ENCODE measurements around the gene ALG12. TPM values are rescaled to one million over a fixed set of nuclear protein-coding genes. Genes with fewer than 3 reads are reported as not detected.

The ALG12 gene
- total and polyA plus RNA-seq, 4 donors, result 3.0 to 18.7 (median 13.5) TPM

DNA sequence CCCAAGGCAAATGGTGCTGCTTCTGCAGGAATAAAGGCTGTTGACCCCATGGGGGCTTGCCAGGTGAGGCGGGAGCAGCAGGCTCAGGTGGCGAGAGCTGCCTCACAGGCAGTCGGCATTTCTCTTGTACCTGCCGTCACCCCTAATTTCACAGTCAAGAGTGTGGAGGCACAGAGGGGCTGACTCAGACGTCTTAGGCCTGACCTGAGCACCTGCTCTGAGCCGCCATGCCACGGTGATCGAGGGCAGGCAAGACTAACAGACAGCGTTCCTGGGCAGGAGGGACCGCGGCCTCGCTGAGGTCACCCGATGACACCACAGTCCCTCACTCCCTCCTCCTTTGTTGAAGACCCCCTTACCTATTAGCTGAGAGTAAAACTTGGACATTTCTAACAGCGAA lies 5.2 kb downstream of the ALG12 start:
- Histone ChIP-seq H3K36me3 (ENCODE audit: control insufficient read depth in 1 of 2, insufficient read depth in 2 of 2, low read length in 1 of 2) (peaks cover 0 to 7% of the 10 kb centered on the region in 2 donors), H3K9me3 (ENCODE audit: control insufficient read depth, low read length) (no peaks in the 10 kb centered on the region), H3K4me1 (ENCODE audit: control insufficient read depth in 1 of 2, insufficient read depth in 2 of 2, low read length in 2 of 2) (no peaks in the 10 kb centered on the region), H3K27ac (ENCODE audit: low read depth in 1 of 2, low read length in 2 of 2) (no peak overlapping the region), H3K4me3 (ENCODE audit: low read length in 2 of 2) (no peak overlapping the region), H3K27me3 (ENCODE audit: control insufficient read depth in 1 of 2, insufficient read depth in 2 of 2, low read length in 1 of 2) (no peaks in the 10 kb centered on the region)
- intact Hi-C loops (cut with DNase I), result no loop called here
- DNase-seq (no peak), ATAC-seq (ENCODE audit: low FRiP score) (no peak)
- 94 to 97% methylated on average over 14 of the region's 14 CpGs for WGBS, 2 donors

GRCh38 chr22:49911881-49912625 lies 6.2 kb downstream of the ALG12 start:
- DNase-seq (peak in 1 of 2 donors; percentile 32), ATAC-seq (ENCODE audit: low FRiP score) (no peak)
- Histone ChIP-seq H3K4me1 (ENCODE audit: control insufficient read depth in 1 of 2, insufficient read depth in 2 of 2, low read length in 2 of 2) (no peaks in the 10 kb centered on the region), H3K27me3 (ENCODE audit: control insufficient read depth in 1 of 2, insufficient read depth in 2 of 2, low read length in 1 of 2) (no peaks in the 10 kb centered on the region), H3K9me3 (ENCODE audit: control insufficient read depth, low read length) (no peaks in the 10 kb centered on the region), H3K4me3 (ENCODE audit: low read length in 2 of 2) (no peak overlapping the region), H3K27ac (ENCODE audit: low read depth in 1 of 2, low read length in 2 of 2) (no peak overlapping the region), H3K36me3 (ENCODE audit: control insufficient read depth in 1 of 2, insufficient read depth in 2 of 2, low read length in 1 of 2) (peaks cover 0 to 14% of the 10 kb centered on the region in 2 donors)
- intact Hi-C loops (cut with DNase I), result no loop called here
- WGBS, 2 donors, result 95% methylated on average over 30 of the region's 30 CpGs

DNA sequence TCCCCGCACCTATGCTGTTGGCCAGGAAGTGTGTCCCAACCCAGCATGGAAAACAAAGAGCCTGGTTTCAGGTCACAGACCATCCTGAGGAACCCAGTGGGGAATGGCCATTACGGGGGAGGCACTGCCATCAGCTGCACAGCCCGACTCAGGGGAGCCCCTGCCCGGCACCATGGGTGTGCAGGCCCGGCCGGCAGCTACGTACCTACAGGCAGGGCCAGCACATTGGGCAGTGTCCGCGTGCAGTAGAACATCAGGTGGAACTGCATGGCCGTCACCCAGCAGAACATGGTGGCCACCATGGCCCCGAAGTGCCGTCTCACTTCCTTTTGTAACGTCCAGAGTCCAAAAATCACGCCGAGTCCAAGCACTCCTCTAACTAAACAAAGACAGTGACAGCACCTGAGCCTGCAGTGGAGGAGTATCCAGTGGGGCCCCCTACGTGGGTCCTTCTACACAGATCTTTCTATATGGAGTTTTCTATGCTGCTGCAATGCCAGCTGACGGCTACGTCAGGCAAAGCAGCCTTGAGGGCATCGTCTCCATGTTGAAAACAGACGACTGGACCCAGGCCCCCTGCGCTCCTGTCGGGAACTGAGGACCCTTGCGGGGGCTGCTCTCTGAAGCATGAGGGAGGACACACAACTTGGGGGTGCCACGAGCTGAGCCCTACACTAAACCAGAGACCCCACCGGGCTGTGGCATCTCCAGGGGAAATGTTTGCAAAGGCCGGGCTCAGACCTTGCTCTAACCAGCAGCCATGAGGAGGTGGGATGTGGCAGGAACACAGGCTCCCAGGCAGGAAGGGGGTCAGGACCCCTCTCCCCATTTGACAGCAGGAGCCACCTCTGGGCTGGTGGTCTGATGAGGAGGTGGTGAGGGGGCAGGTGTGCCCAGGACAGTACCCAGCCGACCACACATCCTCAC lies 7.7 kb downstream of the ALG12 start:
- WGBS, 2 donors, result 92% methylated on average over 27 of the region's 27 CpGs
- no peak for ATAC-seq (ENCODE audit: low FRiP score)
- Histone ChIP-seq H3K27ac (ENCODE audit: low read depth in 1 of 2, low read length in 2 of 2) (no peak overlapping the region), H3K4me3 (ENCODE audit: low read length in 2 of 2) (no peak overlapping the region), H3K27me3 (ENCODE audit: control insufficient read depth in 1 of 2, insufficient read depth in 2 of 2, low read length in 1 of 2) (no peaks in the 10 kb centered on the region), H3K36me3 (ENCODE audit: control insufficient read depth in 1 of 2, insufficient read depth in 2 of 2, low read length in 1 of 2) (peaks cover 0 to 18% of the 10 kb centered on the region in 2 donors), H3K9me3 (ENCODE audit: control insufficient read depth, low read length) (no peaks in the 10 kb centered on the region), H3K4me1 (ENCODE audit: control insufficient read depth in 1 of 2, insufficient read depth in 2 of 2, low read length in 2 of 2) (no peaks in the 10 kb centered on the region)
- intact Hi-C loops (cut with DNase I), result no loop called here
- DNase-seq, result peak in 1 of 2 donors; percentile 32

- no peaks in the 10 kb centered on the region for H3K4me1 ChIP-seq (ENCODE audit: control insufficient read depth in 1 of 2, insufficient read depth in 2 of 2, low read length in 2 of 2)
- H3K4me3 ChIP-seq (ENCODE audit: low read length in 2 of 2), result no peak overlapping the region
- no peaks in the 10 kb centered on the region for H3K27me3 ChIP-seq (ENCODE audit: control insufficient read depth in 1 of 2, insufficient read depth in 2 of 2, low read length in 1 of 2)
- DNase-seq (peak; percentile 37 to 74), ATAC-seq (ENCODE audit: low FRiP score) (no peak)
- H3K9me3 ChIP-seq (ENCODE audit: control insufficient read depth, low read length), result no peaks in the 10 kb centered on the region
- no peak overlapping the region for H3K27ac ChIP-seq (ENCODE audit: low read depth in 1 of 2, low read length in 2 of 2)
- WGBS, 2 donors, result 90 to 93% methylated on average over 23 of the region's 23 CpGs
- peaks cover 0 to 18% of the 10 kb centered on the region in 2 donors for H3K36me3 ChIP-seq (ENCODE audit: control insufficient read depth in 1 of 2, insufficient read depth in 2 of 2, low read length in 1 of 2)
- intact Hi-C loops (cut with DNase I), result no loop called here
Observed at GRCh38 chr22:49909476-49910205, 8.6 kb downstream of the ALG12 start.

- Histone ChIP-seq H3K27ac (ENCODE audit: low read depth in 1 of 2, low read length in 2 of 2) (no peak overlapping the region), H3K9me3 (ENCODE audit: control insufficient read depth, low read length) (no peaks in the 10 kb centered on the region), H3K36me3 (ENCODE audit: control insufficient read depth in 1 of 2, insufficient read depth in 2 of 2, low read length in 1 of 2) (peaks cover 0 to 15% of the 10 kb centered on the region in 2 donors), H3K27me3 (ENCODE audit: control insufficient read depth in 1 of 2, insufficient read depth in 2 of 2, low read length in 1 of 2) (no peaks in the 10 kb centered on the region), H3K4me1 (ENCODE audit: control insufficient read depth in 1 of 2, insufficient read depth in 2 of 2, low read length in 2 of 2) (no peaks in the 10 kb centered on the region), H3K4me3 (ENCODE audit: low read length in 2 of 2) (no peak overlapping the region)
- 93 to 94% methylated on average over 19 of the region's 19 CpGs for WGBS, 2 donors
- intact Hi-C loops (cut with DNase I), result no loop called here
- ATAC-seq (ENCODE audit: low FRiP score) (no peak), DNase-seq (peak; percentile 38 to 74)
Observed at GRCh38 chr22:49907807-49908206, 10.4 kb downstream of the ALG12 start.

DNA sequence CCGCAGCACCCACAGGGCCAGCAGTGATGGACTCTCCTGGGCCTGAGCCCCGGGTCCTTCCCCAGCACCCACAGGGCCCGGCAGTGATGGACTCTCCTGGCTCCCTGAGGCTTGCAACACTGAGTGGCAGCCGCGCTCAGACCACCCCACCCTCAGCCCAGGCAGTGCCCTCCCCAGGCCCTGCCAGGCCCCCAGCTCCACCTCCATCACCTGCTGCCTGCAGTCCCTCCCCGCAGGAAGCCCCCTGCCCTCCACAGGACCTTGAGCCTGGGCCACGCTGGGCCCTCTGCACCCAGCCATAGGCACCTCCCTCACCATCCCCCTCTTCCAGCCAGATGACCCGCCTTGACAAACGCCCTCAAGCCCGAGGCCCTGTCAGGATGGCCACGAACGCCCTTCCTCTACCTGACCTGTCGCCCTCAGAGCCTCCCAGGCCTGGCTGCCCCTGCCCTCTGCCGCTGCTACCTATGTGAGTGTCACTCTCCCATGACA lies 11.4 kb downstream of the ALG12 start:
- Histone ChIP-seq H3K4me3 (ENCODE audit: low read length in 2 of 2) (no peak overlapping the region), H3K27ac (ENCODE audit: low read depth in 1 of 2, low read length in 2 of 2) (no peak overlapping the region), H3K27me3 (ENCODE audit: control insufficient read depth in 1 of 2, insufficient read depth in 2 of 2, low read length in 1 of 2) (no peaks in the 10 kb centered on the region), H3K4me1 (ENCODE audit: control insufficient read depth in 1 of 2, insufficient read depth in 2 of 2, low read length in 2 of 2) (no peaks in the 10 kb centered on the region), H3K9me3 (ENCODE audit: control insufficient read depth, low read length) (no peaks in the 10 kb centered on the region), H3K36me3 (ENCODE audit: control insufficient read depth in 1 of 2, insufficient read depth in 2 of 2, low read length in 1 of 2) (peaks cover 0 to 15% of the 10 kb centered on the region in 2 donors)
- ATAC-seq (ENCODE audit: low FRiP score), result peak; percentile 9
- intact Hi-C loops (cut with DNase I), result no loop called here
- WGBS, 2 donors, result 93 to 94% methylated on average over 14 of the region's 14 CpGs
- DNase-seq, result peak; percentile 40 to 72

DNA sequence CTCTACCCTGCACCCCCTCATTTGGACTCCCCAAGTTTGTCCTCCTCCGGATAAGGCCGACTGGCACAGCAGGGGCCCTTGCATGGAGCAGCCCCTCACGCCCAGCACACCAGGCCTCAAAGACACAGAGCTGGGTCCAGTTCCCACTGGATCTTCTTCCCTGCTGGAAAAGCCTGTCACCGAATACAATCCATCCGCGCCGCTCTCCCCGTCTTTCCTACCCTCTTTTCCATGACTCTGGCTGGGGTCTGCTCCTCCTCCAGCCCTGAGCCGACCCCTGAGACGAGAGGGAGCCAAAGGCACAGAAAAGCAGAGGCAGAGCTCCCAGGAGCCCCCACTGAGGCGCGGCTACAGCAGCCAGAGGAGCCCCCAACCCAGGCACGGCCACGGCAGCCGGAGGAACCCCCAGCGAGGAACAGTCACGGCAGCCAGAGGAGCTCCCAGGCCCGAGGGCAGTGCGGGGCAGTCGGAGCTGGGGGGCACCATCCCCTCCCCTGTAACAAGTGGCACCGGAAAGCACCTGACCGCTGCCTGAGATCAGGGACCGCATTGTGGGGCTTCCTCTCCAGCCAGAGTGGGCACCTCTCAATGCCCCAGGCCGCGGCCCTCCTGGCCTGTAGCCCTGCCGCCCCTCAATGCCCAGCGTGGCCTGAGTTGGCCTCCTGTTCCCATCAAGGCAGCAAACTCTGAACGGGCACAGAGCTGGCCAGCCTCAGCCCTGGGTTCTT lies 12.0 kb downstream of the ALG12 start:
- no peaks in the 10 kb centered on the region for H3K27me3 ChIP-seq (ENCODE audit: control insufficient read depth in 1 of 2, insufficient read depth in 2 of 2, low read length in 1 of 2)
- H3K27ac ChIP-seq (ENCODE audit: low read depth in 1 of 2, low read length in 2 of 2), result no peak overlapping the region
- H3K36me3 ChIP-seq (ENCODE audit: control insufficient read depth in 1 of 2, insufficient read depth in 2 of 2, low read length in 1 of 2), result peaks cover 0 to 18% of the 10 kb centered on the region in 2 donors
- H3K4me1 ChIP-seq (ENCODE audit: control insufficient read depth in 1 of 2, insufficient read depth in 2 of 2, low read length in 2 of 2), result no peaks in the 10 kb centered on the region
- ATAC-seq (ENCODE audit: low FRiP score) (no peak), DNase-seq (peak; percentile 24 to 66)
- H3K9me3 ChIP-seq (ENCODE audit: control insufficient read depth, low read length), result no peaks in the 10 kb centered on the region
- intact Hi-C loops (cut with DNase I), result no loop called here
- H3K4me3 ChIP-seq (ENCODE audit: low read length in 2 of 2), result no peak overlapping the region
- WGBS, 2 donors, result 92 to 94% methylated on average over 27 to 28 of the region's 28 CpGs

- 94 to 95% methylated on average over 18 of the region's 18 CpGs for WGBS, 2 donors
- Histone ChIP-seq H3K36me3 (ENCODE audit: control insufficient read depth in 1 of 2, insufficient read depth in 2 of 2, low read length in 1 of 2) (peaks cover 0 to 18% of the 10 kb centered on the region in 2 donors), H3K9me3 (ENCODE audit: control insufficient read depth, low read length) (no peaks in the 10 kb centered on the region), H3K4me1 (ENCODE audit: control insufficient read depth in 1 of 2, insufficient read depth in 2 of 2, low read length in 2 of 2) (no peaks in the 10 kb centered on the region), H3K27ac (ENCODE audit: low read depth in 1 of 2, low read length in 2 of 2) (no peak overlapping the region), H3K27me3 (ENCODE audit: control insufficient read depth in 1 of 2, insufficient read depth in 2 of 2, low read length in 1 of 2) (no peaks in the 10 kb centered on the region), H3K4me3 (ENCODE audit: low read length in 2 of 2) (no peak overlapping the region)
- DNase-seq, result peak in 1 of 2 donors; percentile 28
- intact Hi-C loops (cut with DNase I), result no loop called here
- no peak for ATAC-seq (ENCODE audit: low FRiP score)
Observed at GRCh38 chr22:49905465-49905864, 12.8 kb downstream of the ALG12 start.

All from aorta (tissue), 5 donors.